OCI-LY7 (cell line): Measurements from ENCODE around the gene SLC15A5.

Source experiments
- CTCF ChIP-seq: fragments of 200-600 bp; sonication (generic); conservative IDR thresholded peaks from 2 replicates; pipeline ENCODE4 v1.5.1; 2014; ENCODE audit warnings: mild to moderate bottlenecking, antibody characterized with exemption, low read length, moderate library complexity, mixed read lengths
- EZH2phosphoT487 ChIP-seq: fragments of 200-600 bp; sonication (generic); IDR thresholded peaks from 2 replicates; pipeline ENCODE4 v1.6.1; 2018; ENCODE audit warnings: low read depth, borderline replicate concordance, mild to moderate bottlenecking, mixed run types, antibody characterized with exemption, low read length, moderate library complexity, mixed read lengths

GRCh38 chr12:16307856-16308475 is 30.5 kb upstream of the SLC15A5 start:
- TF ChIP-seq CTCF (no peak), EZH2phosphoT487 (no peak)
